HEK293T (cell line): ENCODE results near the gene RAD51B.
"Not testable (repeated sequence)": the region's sequence is repeated elsewhere in the genome, so short reads cannot be mapped to it uniquely, and the experiment has no call there.

Experiments
- CTCF ChIA-PET: fragments of 350-600 bp; formaldehyde crosslinking; extraction: SDS; loops from one replicate; lab custom pipeline; 2021; ENCODE audit warnings: antibody characterized with exemption, inconsistent platforms; lab: Yijun Ruan, JAX
- POLR2A ChIA-PET: fragments of 350-600 bp; formaldehyde crosslinking; extraction: SDS; loops from one replicate; lab custom pipeline; 2020; ENCODE audit warnings: antibody characterized with exemption, inconsistent platforms; lab: Yijun Ruan, JAX
- DNase-seq: peaks from one replicate; pipeline ENCODE4 v3.0.0; 2012; ENCODE audit warnings: mixed read lengths; ENCODE audit errors: extremely low spot score
- ARNT ChIP-seq: fragments of 450-650 bp; IDR thresholded peaks from 2 replicates; pipeline ENCODE4 v1.6.1; 2017; ENCODE audit warnings: mild to moderate bottlenecking
- BHLHE40 ChIP-seq: fragments of 450-650 bp; IDR thresholded peaks from 2 replicates; pipeline ENCODE4 v1.6.1; 2016; ENCODE audit warnings: mild to moderate bottlenecking, moderate library complexity, borderline replicate concordance
- CTBP1 ChIP-seq: fragments of 450-650 bp; IDR thresholded peaks from 2 replicates; pipeline ENCODE4 v1.6.1; 2016; ENCODE audit warnings: borderline replicate concordance
- ELF4 ChIP-seq: fragments of 450-650 bp; IDR thresholded peaks from 2 replicates; pipeline ENCODE4 v1.6.1; 2017; ENCODE audit warnings: antibody characterized with exemption
- FOXA1 ChIP-seq: fragments of 450-650 bp; IDR thresholded peaks from 2 replicates; pipeline ENCODE4 v1.6.1; 2016; ENCODE audit warnings: mild to moderate bottlenecking
- FOXK2 ChIP-seq: fragments of 450-650 bp; IDR thresholded peaks from 2 replicates; pipeline ENCODE4 v1.6.1; 2016; ENCODE audit warnings: mild to moderate bottlenecking
- FOXM1 ChIP-seq: fragments of 450-650 bp; IDR thresholded peaks from 2 replicates; pipeline ENCODE4 v1.6.1; 2017; ENCODE audit warnings: mild to moderate bottlenecking, borderline replicate concordance
- HDGF ChIP-seq: fragments of 450-650 bp; IDR thresholded peaks from 2 replicates; pipeline ENCODE4 v1.6.1; 2017; ENCODE audit warnings: antibody characterized with exemption, borderline replicate concordance
- L3MBTL2 ChIP-seq: fragments of 450-650 bp; conservative IDR thresholded peaks from 2 replicates; pipeline ENCODE4 v1.6.1; 2016; ENCODE audit warnings: mild to moderate bottlenecking
- LEF1 ChIP-seq: fragments of 450-650 bp; IDR thresholded peaks from 2 replicates; pipeline ENCODE4 v1.6.1; 2017; ENCODE audit warnings: mild to moderate bottlenecking, borderline replicate concordance
- NFRKB ChIP-seq: fragments of 450-650 bp; IDR thresholded peaks from 2 replicates; pipeline ENCODE4 v1.6.1; 2016; ENCODE audit warnings: mild to moderate bottlenecking, moderate library complexity
- PKNOX1 ChIP-seq: fragments of 450-650 bp; IDR thresholded peaks from 2 replicates; pipeline ENCODE4 v1.6.1; 2016
- SP1 ChIP-seq: fragments of 450-650 bp; IDR thresholded peaks from 2 replicates; pipeline ENCODE4 v1.6.1; 2017
- SUZ12 ChIP-seq: fragments of 450-650 bp; IDR thresholded peaks from 2 replicates; pipeline ENCODE4 v1.6.1; 2016; ENCODE audit warnings: mild to moderate bottlenecking
- TARDBP ChIP-seq: fragments of 450-650 bp; IDR thresholded peaks from 2 replicates; pipeline ENCODE4 v1.6.1; 2016
- ZNF384 ChIP-seq: fragments of 450-650 bp; IDR thresholded peaks from 2 replicates; pipeline ENCODE4 v1.6.1; 2016

Gene RAD51B

GRCh38 chr14:68286667-68287066, 467.1 kb downstream of the RAD51B start:
- CTCF ChIA-PET, result no interaction called here
- no peak for DNase-seq
- no peak for TF ChIP-seq ELF4
- TF ChIP-seq FOXM1, result no peak
- no peak for TF ChIP-seq SUZ12
- no peak for TF ChIP-seq L3MBTL2
- TF ChIP-seq SP1, result no peak
- TF ChIP-seq ARNT, result no peak
- TF ChIP-seq PKNOX1, result no peak
- no peak for TF ChIP-seq FOXK2
- TF ChIP-seq FOXA1, result no peak
- TF ChIP-seq LEF1, result no peak
- POLR2A ChIA-PET, result no interaction called here

- CTCF ChIA-PET, DNase-seq, POLR2A ChIA-PET: not testable (repeated sequence)
Measured at GRCh38 chr14:68289452-68289851, 469.9 kb downstream of the RAD51B start.

- TF ChIP-seq PKNOX1 (peak; percentile 64), BHLHE40 (no peak), FOXA1 (no peak)
- ChIA-PET CTCF (interaction anchor here (0.7 to 1.1 kb wide), 2 partner anchors 122 to 533 kb away, joined by 3 read pairs; no protein-coding TSS in a partner anchor), POLR2A (interaction anchor here (1.5 kb wide), 1 partner anchor 16 kb away, joined by 3 read pairs; no protein-coding TSS in a partner anchor)
- DNase-seq, result peak; percentile 48
Measured at GRCh38 chr14:68291820-68292219, 472.2 kb downstream of the RAD51B start.

GRCh38 chr14:68292441-68293215, 473.0 kb downstream of the RAD51B start:
- DNase-seq, result peak; percentile 48
- ChIA-PET CTCF (interaction anchor here (0.7 to 1.1 kb wide), 3 partner anchors 121 to 532 kb away, joined by 3 read pairs; no protein-coding TSS in a partner anchor), POLR2A (interaction anchor here (1.1 to 1.5 kb wide), 2 partner anchors 15 to 23 kb away, joined by 3 to 4 read pairs; no protein-coding TSS in a partner anchor)
- TF ChIP-seq TARDBP (no peak), CTBP1 (peak; percentile 40; the same call in 1 of the 2 replicates), NFRKB (no peak)

- ChIA-PET CTCF (interaction anchor here (0.9 kb wide), 1 partner anchor 421 kb away, joined by 3 read pairs; no protein-coding TSS in a partner anchor), POLR2A (no interaction called here)
- no peak for DNase-seq
- no peak for TF ChIP-seq ELF4
- TF ChIP-seq FOXK2, result no peak
- no peak for TF ChIP-seq L3MBTL2
- TF ChIP-seq HDGF, result no peak
- TF ChIP-seq PKNOX1, result no peak
- TF ChIP-seq NFRKB, result no peak
- TF ChIP-seq LEF1, result no peak
- TF ChIP-seq FOXM1, result no peak
- TF ChIP-seq BHLHE40, result no peak
- no peak for TF ChIP-seq ARNT
- TF ChIP-seq ZNF384, result no peak
- TF ChIP-seq FOXA1, result no peak
- TF ChIP-seq SUZ12, result no peak
- no peak for TF ChIP-seq CTBP1
Measured at GRCh38 chr14:68293404-68293803, 473.8 kb downstream of the RAD51B start.

GRCh38 chr14:68295316-68295816, 475.8 kb downstream of the RAD51B start:
- ChIA-PET POLR2A (no interaction called here), CTCF (no interaction called here)
- peak; percentile 55 for DNase-seq
- TF ChIP-seq PKNOX1, result peak; percentile 65
- no peak for TF ChIP-seq L3MBTL2
- no peak for TF ChIP-seq TARDBP
- no peak for TF ChIP-seq ZNF384
- TF ChIP-seq CTBP1, result peak; percentile 19; the same call in 1 of the 2 replicates
- TF ChIP-seq ARNT, result no peak
- no peak for TF ChIP-seq SUZ12
- TF ChIP-seq LEF1, result peak; percentile 85
